ENCODE measurements around the gene KIF11. TPM values are rescaled to one million over a fixed set of nuclear protein-coding genes. Genes with fewer than 3 reads are reported as not detected.

KIF11 gene
- total RNA-seq, 4 donors from 2014 or later, result 7.4 to 21.5 (median 14.4) TPM

GRCh38 chr10:92677708-92678107 lies 84.8 kb downstream of the KIF11 start:
- TF ChIP-seq POLR2A (IDR thresholded peaks at IDR 0.05) (no peak), CTCF (IDR thresholded peaks at IDR 0.05) (no peak)
- no peaks in the 10 kb centered on the region for H3K9me3 ChIP-seq
- H3K27me3 ChIP-seq, result no peaks in the 10 kb centered on the region
- DNase-seq, result no peak
- no peak overlapping the region for H3K27ac ChIP-seq
- no peaks in the 10 kb centered on the region for H3K36me3 ChIP-seq
- no peaks in the 10 kb centered on the region for H3K4me1 ChIP-seq
- intact Hi-C loops (cut with DNase I), result no loop called here
- H3K4me3 ChIP-seq, result no peak overlapping the region

GRCh38 chr10:92678206-92678605 lies 85.3 kb downstream of the KIF11 start:
- no peak overlapping the region for H3K27ac ChIP-seq
- H3K4me1 ChIP-seq, result no peaks in the 10 kb centered on the region
- intact Hi-C loops (cut with DNase I), result no loop called here
- H3K27me3 ChIP-seq, result no peaks in the 10 kb centered on the region
- H3K9me3 ChIP-seq, result no peaks in the 10 kb centered on the region
- WGBS, 2 donors, result 85 to 90% methylated on average over 5 of the region's 5 CpGs
- H3K4me3 ChIP-seq, result no peak overlapping the region
- DNase-seq, result no peak
- no peak for TF ChIP-seq POLR2A (IDR thresholded peaks at IDR 0.05)
- no peaks in the 10 kb centered on the region for H3K36me3 ChIP-seq

- Histone ChIP-seq H3K27ac (no peak overlapping the region), H3K4me3 (no peak overlapping the region), H3K4me1 (no peaks in the 10 kb centered on the region), H3K27me3 (no peaks in the 10 kb centered on the region), H3K9me3 (no peaks in the 10 kb centered on the region), H3K36me3 (no peaks in the 10 kb centered on the region)
- no peak for DNase-seq
- intact Hi-C loops (cut with DNase I), result no loop called here
- 84 to 94% methylated on average over 2 of the region's 2 CpGs for WGBS, 2 donors
- TF ChIP-seq POLR2A (IDR thresholded peaks at IDR 0.05) (no peak), CTCF (IDR thresholded peaks at IDR 0.05) (no peak)
Measured at GRCh38 chr10:92681306-92681834, 88.4 kb downstream of the KIF11 start.

GRCh38 chr10:92688573-92688926 lies 95.6 kb downstream of the KIF11 start:
- peak overlapping the region; percentile 59 to 75 (median 68) for H3K4me3 ChIP-seq
- H3K27ac ChIP-seq, result peak overlapping the region in 1 of 4 donors; percentile 89
- intact Hi-C loops (cut with DNase I), result no loop called here
- no peaks in the 10 kb centered on the region for H3K36me3 ChIP-seq
- H3K9me3 ChIP-seq, result no peaks in the 10 kb centered on the region
- H3K27me3 ChIP-seq, result peaks cover 0 to 53% (median 2%) of the 10 kb centered on the region in 4 donors
- TF ChIP-seq CTCF (IDR thresholded peaks at IDR 0.05) (no peak), POLR2A (IDR thresholded peaks at IDR 0.05) (no peak)
- 32 to 50% methylated on average over 5 of the region's 5 CpGs for WGBS, 2 donors
- H3K4me1 ChIP-seq, result peaks cover 0 to 54% (median 5%) of the 10 kb centered on the region in 3 donors
- DNase-seq, result no peak

GRCh38 chr10:92688927-92689662 lies 96.2 kb downstream of the KIF11 start:
- Histone ChIP-seq H3K27ac (peak overlapping the region; percentile 72 to 90 (median 82)), H3K4me3 (peak overlapping the region; percentile 59 to 75 (median 68)), H3K9me3 (no peaks in the 10 kb centered on the region), H3K4me1 (peaks cover 0 to 57% (median 5%) of the 10 kb centered on the region in 3 donors), H3K27me3 (peaks cover 0 to 58% (median 2%) of the 10 kb centered on the region in 4 donors), H3K36me3 (no peaks in the 10 kb centered on the region)
- no peak for TF ChIP-seq POLR2A (IDR thresholded peaks at IDR 0.05)
- no peak for TF ChIP-seq CTCF (IDR thresholded peaks at IDR 0.05)
- DNase-seq, result no peak
- intact Hi-C loops (cut with DNase I), result no loop called here
- 0 to 3% methylated on average over 9 to 28 of the region's 63 CpGs for WGBS, 2 donors
